ENCODE results near the gene CASP9.

The CASP9 gene

GRCh38 chr1:15510611-15511405, 13.2 kb downstream of the CASP9 start:
- no peaks in the 10 kb centered on the region for H3K36me3 ChIP-seq (ENCODE audit: insufficient read depth, low read length)
- no peak overlapping the region for H3K9ac ChIP-seq (ENCODE audit: insufficient read length)
- H3K4me3 ChIP-seq, result no peak overlapping the region
- TF ChIP-seq POLR2AphosphoS5 (IDR thresholded peaks at IDR 0.05; ENCODE audit: borderline replicate concordance, low read depth, low read length) (no peak), FOXP2 (optimal IDR thresholded peaks at IDR 0.05; ENCODE audit: control extremely low read depth, extremely low read length, insufficient read depth) (no peak), EZH2 (IDR thresholded peaks at IDR 0.05) (no peak)
- no peak for DNase-seq (ENCODE audit: low read depth, low spot score)
- H3K9me3 ChIP-seq (ENCODE audit: low read depth, low read length), result no peaks in the 10 kb centered on the region
- H3K27ac ChIP-seq, result no peak overlapping the region

- no peak overlapping the region for H3K9ac ChIP-seq (ENCODE audit: insufficient read length)
- no peaks in the 10 kb centered on the region for H3K9me3 ChIP-seq (ENCODE audit: low read depth, low read length)
- TF ChIP-seq FOXP2 (optimal IDR thresholded peaks at IDR 0.05; ENCODE audit: control extremely low read depth, extremely low read length, insufficient read depth), result no peak
- no peak for TF ChIP-seq POLR2AphosphoS5 (IDR thresholded peaks at IDR 0.05; ENCODE audit: borderline replicate concordance, low read depth, low read length)
- TF ChIP-seq EZH2 (IDR thresholded peaks at IDR 0.05), result no peak
- no peak for DNase-seq (ENCODE audit: low read depth, low spot score)
- no peaks in the 10 kb centered on the region for H3K36me3 ChIP-seq (ENCODE audit: insufficient read depth, low read length)
- no peak overlapping the region for H3K27ac ChIP-seq
- H3K4me3 ChIP-seq, result no peak overlapping the region
Measured at GRCh38 chr1:15509586-15509985, 14.4 kb downstream of the CASP9 start.

GRCh38 chr1:15508700-15509487, 15.1 kb downstream of the CASP9 start:
- Histone ChIP-seq H3K27ac (no peak overlapping the region), H3K36me3 (ENCODE audit: insufficient read depth, low read length) (no peaks in the 10 kb centered on the region), H3K9ac (ENCODE audit: insufficient read length) (no peak overlapping the region), H3K9me3 (ENCODE audit: low read depth, low read length) (no peaks in the 10 kb centered on the region), H3K4me3 (no peak overlapping the region)
- DNase-seq (ENCODE audit: low read depth, low spot score), result no peak
- TF ChIP-seq FOXP2 (optimal IDR thresholded peaks at IDR 0.05; ENCODE audit: control extremely low read depth, extremely low read length, insufficient read depth) (no peak), EZH2 (IDR thresholded peaks at IDR 0.05) (no peak), POLR2AphosphoS5 (IDR thresholded peaks at IDR 0.05; ENCODE audit: borderline replicate concordance, low read depth, low read length) (no peak)

GRCh38 chr1:15507278-15507677, 16.7 kb downstream of the CASP9 start:
- DNase-seq (ENCODE audit: low read depth, low spot score), result no peak
- H3K9me3 ChIP-seq (ENCODE audit: low read depth, low read length), result no peaks in the 10 kb centered on the region
- H3K4me3 ChIP-seq, result no peak overlapping the region
- H3K27ac ChIP-seq, result no peak overlapping the region
- H3K36me3 ChIP-seq (ENCODE audit: insufficient read depth, low read length), result no peaks in the 10 kb centered on the region
- TF ChIP-seq EZH2 (IDR thresholded peaks at IDR 0.05), result no peak
- no peak for TF ChIP-seq FOXP2 (optimal IDR thresholded peaks at IDR 0.05; ENCODE audit: control extremely low read depth, extremely low read length, insufficient read depth)
- TF ChIP-seq POLR2AphosphoS5 (IDR thresholded peaks at IDR 0.05; ENCODE audit: borderline replicate concordance, low read depth, low read length), result no peak
- H3K9ac ChIP-seq (ENCODE audit: insufficient read length), result no peak overlapping the region

- Histone ChIP-seq H3K36me3 (ENCODE audit: insufficient read depth, low read length) (no peaks in the 10 kb centered on the region), H3K4me3 (no peak overlapping the region), H3K27ac (no peak overlapping the region), H3K9ac (ENCODE audit: insufficient read length) (no peak overlapping the region), H3K9me3 (ENCODE audit: low read depth, low read length) (no peaks in the 10 kb centered on the region)
- no peak for DNase-seq (ENCODE audit: low read depth, low spot score)
- TF ChIP-seq FOXP2 (optimal IDR thresholded peaks at IDR 0.05; ENCODE audit: control extremely low read depth, extremely low read length, insufficient read depth), result no peak
- TF ChIP-seq POLR2AphosphoS5 (IDR thresholded peaks at IDR 0.05; ENCODE audit: borderline replicate concordance, low read depth, low read length), result no peak
- TF ChIP-seq EZH2 (IDR thresholded peaks at IDR 0.05), result no peak
Measured at GRCh38 chr1:15506831-15507230, 17.2 kb downstream of the CASP9 start.

- no peak overlapping the region for H3K9ac ChIP-seq (ENCODE audit: insufficient read length)
- DNase-seq (ENCODE audit: low read depth, low spot score), result no peak
- no peak overlapping the region for H3K27ac ChIP-seq
- H3K4me3 ChIP-seq, result no peak overlapping the region
- no peak for TF ChIP-seq FOXP2 (optimal IDR thresholded peaks at IDR 0.05; ENCODE audit: control extremely low read depth, extremely low read length, insufficient read depth)
- no peak for TF ChIP-seq POLR2AphosphoS5 (IDR thresholded peaks at IDR 0.05; ENCODE audit: borderline replicate concordance, low read depth, low read length)
- TF ChIP-seq EZH2 (IDR thresholded peaks at IDR 0.05), result no peak
- no peaks in the 10 kb centered on the region for H3K9me3 ChIP-seq (ENCODE audit: low read depth, low read length)
- H3K36me3 ChIP-seq (ENCODE audit: insufficient read depth, low read length), result no peaks in the 10 kb centered on the region
Measured at GRCh38 chr1:15504436-15504835, 19.6 kb downstream of the CASP9 start.

GRCh38 chr1:15501208-15502032, 22.6 kb downstream of the CASP9 start:
- H3K27ac ChIP-seq, result no peak overlapping the region
- TF ChIP-seq EZH2 (IDR thresholded peaks at IDR 0.05), result no peak
- no peak for TF ChIP-seq POLR2AphosphoS5 (IDR thresholded peaks at IDR 0.05; ENCODE audit: borderline replicate concordance, low read depth, low read length)
- no peak for TF ChIP-seq FOXP2 (optimal IDR thresholded peaks at IDR 0.05; ENCODE audit: control extremely low read depth, extremely low read length, insufficient read depth)
- H3K9me3 ChIP-seq (ENCODE audit: low read depth, low read length), result no peaks in the 10 kb centered on the region
- H3K36me3 ChIP-seq (ENCODE audit: insufficient read depth, low read length), result no peaks in the 10 kb centered on the region
- DNase-seq (ENCODE audit: low read depth, low spot score), result no peak
- H3K4me3 ChIP-seq, result no peak overlapping the region
- no peak overlapping the region for H3K9ac ChIP-seq (ENCODE audit: insufficient read length)
